ENCODE results near the gene ING4.
"Not testable (repeated sequence)": the region's sequence is repeated elsewhere in the genome, so short reads cannot be mapped to it uniquely, and the experiment has no call there.

The ING4 gene

DNA sequence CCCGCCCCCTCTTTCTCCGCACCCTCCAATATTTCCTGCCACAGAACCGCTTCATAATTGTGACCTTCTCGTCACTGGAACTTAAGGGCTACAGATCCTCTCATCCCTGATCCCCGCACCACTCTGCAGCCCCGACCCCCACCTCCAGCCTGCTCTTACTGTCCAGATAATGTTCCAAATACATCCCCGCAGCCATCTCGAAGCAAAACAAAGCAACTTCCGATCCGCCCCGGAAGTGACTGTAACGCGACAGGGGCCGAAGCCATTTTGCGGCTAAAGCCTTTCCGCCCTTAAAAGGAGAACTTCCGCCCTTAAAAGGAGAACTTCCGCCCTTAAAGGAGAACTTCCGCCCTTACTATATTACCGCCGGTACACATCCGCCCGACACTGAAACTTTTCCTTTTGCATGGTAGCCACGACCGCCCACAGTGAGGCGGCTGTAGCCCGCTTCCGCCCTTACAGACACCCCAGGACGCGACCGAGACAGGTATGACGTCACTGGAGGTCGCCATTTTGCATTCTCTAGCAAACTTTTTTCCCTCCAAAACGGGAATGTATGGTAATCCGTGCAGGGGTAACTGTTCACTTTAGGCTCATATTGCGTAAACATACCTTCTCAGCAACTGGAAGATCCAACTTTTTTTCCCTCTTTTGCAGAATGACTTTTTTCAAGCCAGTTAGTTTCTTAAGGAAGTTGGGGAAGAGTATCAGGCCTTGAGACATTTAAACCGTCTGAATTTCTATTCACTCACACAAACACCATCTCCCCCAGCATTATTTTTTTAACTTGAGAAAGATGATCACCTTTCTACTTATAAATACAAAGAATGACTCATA is at the start of gene ING4:
Gene ING4, minus strand, starts transcription at position 214 of the 837 bp plus-strand sequence. Its CDS starts 18 bp downstream, at position 196.
- peak; percentile 95 for DNase-seq (ENCODE audit: low read depth)

- DNase-seq (ENCODE audit: low read depth), result no peak
Measured at GRCh38 chr12:6708960-6709394, 46.1 kb upstream of the ING4 start.

- not testable (repeated sequence) for DNase-seq (ENCODE audit: low read depth)
Measured at GRCh38 chr12:6708351-6708750, 45.4 kb upstream of the ING4 start.

GRCh38 chr12:6703631-6704030 is 40.7 kb upstream of the ING4 start:
- no peak for DNase-seq (ENCODE audit: low read depth)

DNA sequence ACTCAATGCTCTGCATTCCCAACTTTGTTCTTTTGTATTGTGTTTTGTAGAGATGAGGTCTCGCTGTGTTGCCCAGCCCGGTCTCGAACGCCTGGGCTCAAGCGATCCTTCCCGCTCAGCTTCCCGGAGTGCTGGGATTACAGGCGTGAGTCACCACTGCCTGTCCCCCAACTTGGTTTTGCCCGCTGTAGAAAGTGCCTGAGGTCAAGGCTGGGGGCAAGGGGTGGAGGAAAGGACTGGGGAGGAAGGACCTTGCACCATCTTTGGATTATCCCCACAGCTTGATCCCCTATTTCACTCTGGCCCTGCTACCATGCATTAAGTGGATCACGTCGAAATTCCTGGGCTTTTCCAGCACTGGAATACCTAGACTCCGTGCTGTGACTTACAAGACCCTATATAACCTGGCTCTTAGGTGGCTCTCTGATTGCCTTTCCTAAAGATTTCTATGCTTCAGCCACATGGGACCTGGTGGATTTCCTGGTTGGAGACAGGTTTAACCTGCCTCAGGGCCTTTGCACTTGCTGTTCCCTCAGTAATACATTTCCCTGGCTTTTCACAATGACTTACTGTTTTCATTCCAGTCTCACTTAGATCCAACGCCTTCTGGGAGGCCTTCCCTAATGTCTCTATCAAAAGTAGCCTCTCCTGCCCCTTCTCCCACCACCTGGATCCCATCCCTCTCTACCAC is 38.3 kb upstream of the ING4 start:
- no peak for DNase-seq (ENCODE audit: low read depth)

- DNase-seq (ENCODE audit: low read depth), result no peak
Measured at GRCh38 chr12:6700646-6701051, 37.7 kb upstream of the ING4 start, which contains the start of gene PIANP. Gene PIANP (minus strand): TSS chr12:6700815. CDS start chr12:6698061, 2,754 bp downstream.

DNA sequence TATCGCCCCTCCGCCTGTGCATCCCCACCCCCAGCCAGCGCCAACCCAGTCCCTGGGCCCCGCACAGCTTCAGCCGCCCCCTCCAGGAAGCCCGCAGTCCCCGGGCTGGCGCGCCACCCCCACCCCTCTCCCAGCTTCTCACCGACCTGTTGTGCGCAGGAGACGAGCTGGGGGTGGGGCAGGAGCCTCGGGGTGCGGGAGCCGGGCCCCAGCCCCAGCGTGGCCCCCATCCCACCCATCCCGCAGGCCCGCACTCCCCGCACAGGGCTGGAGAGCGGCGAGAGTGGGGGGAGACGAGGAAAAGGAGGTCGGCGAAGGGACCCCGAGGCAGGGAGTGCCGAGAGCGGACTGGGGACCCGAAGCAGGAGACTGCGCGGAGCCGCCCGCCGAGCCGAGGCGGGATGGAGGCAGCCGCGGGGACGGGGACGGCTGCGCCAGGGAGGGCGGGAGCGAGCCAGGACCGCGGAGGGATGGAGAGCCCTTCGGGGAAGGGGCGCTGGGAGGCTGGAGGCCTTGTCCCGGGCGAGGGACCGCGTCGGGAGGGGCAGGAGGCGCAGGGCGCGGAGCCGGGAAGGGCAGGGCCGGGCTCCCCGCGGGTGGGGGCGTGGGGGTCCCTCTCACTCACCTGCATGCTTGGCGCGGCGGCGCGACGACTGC is 37.2 kb upstream of the ING4 start:
- no peak for DNase-seq (ENCODE audit: low read depth)

- no peak for DNase-seq (ENCODE audit: low read depth)
Measured at GRCh38 chr12:6699259-6699988, 36.5 kb upstream of the ING4 start.

- DNase-seq (ENCODE audit: low read depth), result no peak
Measured at GRCh38 chr12:6698352-6699046, 35.6 kb upstream of the ING4 start.

- DNase-seq (ENCODE audit: low read depth), result peak; percentile 14
Measured at GRCh38 chr12:6697584-6698351, 34.8 kb upstream of the ING4 start.

DNA sequence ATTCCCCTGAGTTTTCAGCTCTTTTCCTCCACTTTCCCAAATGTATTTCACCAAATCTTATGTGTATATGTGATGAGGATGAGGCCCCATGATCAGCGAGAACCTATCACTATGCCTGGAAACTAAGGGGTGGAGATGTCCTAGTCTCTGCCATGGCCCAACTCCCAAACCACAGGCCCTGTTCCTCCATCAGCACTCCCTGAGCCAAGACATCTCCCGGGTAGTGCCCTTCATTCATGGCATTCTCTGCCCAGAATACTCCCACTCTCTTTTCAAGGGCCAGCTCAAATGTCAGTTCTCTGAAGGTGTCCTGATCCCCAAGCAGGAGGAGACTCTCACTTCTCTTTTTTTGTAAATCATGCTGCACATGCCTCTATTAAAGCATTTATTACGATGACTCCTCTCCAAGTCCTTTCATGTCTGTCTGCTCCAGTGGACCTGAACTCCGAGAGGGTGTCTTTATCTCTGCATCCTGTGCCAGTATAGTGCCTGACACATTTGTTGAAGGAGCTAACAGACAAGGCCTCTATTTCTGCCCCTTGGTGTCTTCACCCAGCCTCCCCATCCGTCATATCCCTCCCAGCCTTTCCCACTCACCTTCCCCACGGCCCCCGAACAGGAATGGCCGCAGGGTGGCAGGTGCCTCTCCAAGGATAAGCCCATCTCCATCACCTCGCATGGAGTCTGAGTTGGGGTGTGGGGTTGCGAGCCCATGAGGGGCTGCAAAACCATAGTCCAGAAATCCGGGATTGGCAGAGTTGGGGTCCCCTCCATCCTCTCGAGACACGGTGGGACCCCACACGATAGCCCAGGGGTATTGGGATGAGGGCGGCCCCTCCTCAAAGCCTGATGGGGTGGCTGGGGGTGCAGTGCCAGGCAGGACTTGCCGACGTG is 34.0 kb upstream of the ING4 start:
- no peak for DNase-seq (ENCODE audit: low read depth)

- no peak for DNase-seq (ENCODE audit: low read depth)
Measured at GRCh38 chr12:6695313-6696045, 32.6 kb upstream of the ING4 start.

DNA sequence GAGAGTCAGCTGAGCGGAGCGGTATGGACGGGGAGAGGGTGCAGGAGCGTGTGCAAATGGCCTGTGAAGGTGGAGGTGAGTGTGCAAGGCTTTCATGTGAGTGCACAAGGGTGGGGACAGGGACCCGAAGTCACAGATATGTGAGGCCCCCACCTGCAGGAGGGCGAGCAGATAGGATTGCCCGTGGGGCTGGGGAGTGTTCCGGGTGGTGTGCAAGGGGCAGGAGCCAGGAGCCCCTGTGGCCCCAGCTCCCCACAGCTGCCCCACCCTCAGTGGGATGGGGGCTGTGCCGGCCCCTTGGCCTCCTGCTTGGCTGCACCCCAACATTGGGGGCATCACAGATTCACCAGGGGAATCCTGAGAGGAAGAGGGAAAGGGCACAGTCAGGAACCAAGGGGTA is 31.8 kb upstream of the ING4 start:
- DNase-seq (ENCODE audit: low read depth), result no peak

DNA sequence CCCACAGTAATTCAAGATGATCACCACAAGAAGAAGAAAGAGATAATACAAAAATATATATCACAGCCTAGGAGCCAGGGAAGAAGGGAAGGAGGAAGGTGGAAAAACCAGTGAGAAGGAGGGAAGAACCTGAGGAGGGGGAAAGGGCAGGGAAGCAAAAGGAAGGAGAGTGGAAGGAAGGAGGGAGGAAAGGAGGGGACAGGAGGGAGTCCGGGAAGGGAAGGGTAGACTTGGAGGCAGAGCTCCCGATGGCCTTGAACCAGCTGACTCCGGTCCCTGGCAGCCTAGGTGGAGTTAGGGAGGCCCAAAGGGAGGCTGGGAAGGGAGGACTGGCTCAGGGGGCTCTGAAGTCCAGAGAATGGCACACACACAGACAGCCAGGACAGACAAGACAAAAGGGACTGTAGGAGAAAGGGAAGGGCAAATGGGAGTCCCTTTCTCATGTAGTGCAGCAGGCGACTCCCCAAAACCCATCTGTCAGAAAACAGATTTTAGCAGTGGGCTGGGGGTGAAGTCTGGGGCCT is 31.0 kb upstream of the ING4 start:
- no peak for DNase-seq (ENCODE audit: low read depth)

- DNase-seq (ENCODE audit: low read depth), result no peak
Measured at GRCh38 chr12:6692888-6693287, 30.0 kb upstream of the ING4 start.

DNA sequence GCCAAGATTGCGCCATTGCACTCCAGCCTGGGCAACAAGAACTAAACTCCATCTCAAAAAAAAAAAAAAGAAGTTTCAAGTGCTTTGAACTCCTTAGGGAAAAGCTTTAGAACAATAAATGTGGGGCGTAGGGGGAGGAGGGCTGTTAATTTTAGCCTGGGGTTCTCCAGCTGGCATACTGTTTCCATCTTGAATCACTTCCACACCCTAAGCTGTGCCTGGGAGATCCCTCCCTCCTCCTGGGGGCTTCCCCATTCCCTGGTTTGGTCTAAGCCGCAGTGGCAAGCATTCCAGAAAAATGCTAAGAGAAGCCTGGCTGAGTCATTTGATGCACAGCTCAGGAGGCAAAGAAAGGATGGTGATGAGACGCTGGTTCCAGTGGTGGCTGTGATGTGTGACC is 28.6 kb upstream of the ING4 start:
- DNase-seq (ENCODE audit: low read depth), result peak; percentile 3

GRCh38 chr12:6688999-6689882 is 26.3 kb upstream of the ING4 start, which contains the start of gene ZNF384:
Gene ZNF384 (minus strand): TSS chr12:6689375. CDS start chr12:6679520, 9,855 bp downstream.
- peak; percentile 93 for DNase-seq (ENCODE audit: low read depth)

Measured in non-pigmented ciliary epithelial cell (primary cell).